GM18526 (cell line): Measurements from ENCODE around the gene RNF145.

Experiments
- POLR2A ChIP-seq: IDR thresholded peaks from 3 replicates; pipeline ENCODE4 v1.6.1; 2011; ENCODE audit not compliant: insufficient read length; ENCODE audit errors: extremely low read depth

The RNF145 gene

GRCh38 chr5:159209438-159210209 is at the start of gene RNF145:
RNF145 (minus strand) TSS chr5:159209553; CDS start chr5:159203617, 5,936 bp downstream.
- TF ChIP-seq POLR2A, result peak; percentile 58

GRCh38 chr5:159258361-159258760 is 49.0 kb upstream of the RNF145 start:
- no peak for TF ChIP-seq POLR2A

- no peak for TF ChIP-seq POLR2A
Observed at GRCh38 chr5:159257629-159258283, 48.4 kb upstream of the RNF145 start.

GRCh38 chr5:159257007-159257406 is 47.7 kb upstream of the RNF145 start:
- TF ChIP-seq POLR2A, result no peak

- TF ChIP-seq POLR2A, result no peak
Observed at GRCh38 chr5:159252195-159252594, 42.8 kb upstream of the RNF145 start.

- TF ChIP-seq POLR2A, result no peak
Observed at GRCh38 chr5:159249158-159249557, 39.8 kb upstream of the RNF145 start.

- no peak for TF ChIP-seq POLR2A
Observed at GRCh38 chr5:159244890-159245289, 35.5 kb upstream of the RNF145 start.

- TF ChIP-seq POLR2A, result no peak
Observed at GRCh38 chr5:159244163-159244562, 34.8 kb upstream of the RNF145 start.

- TF ChIP-seq POLR2A, result no peak
Observed at GRCh38 chr5:159243385-159243784, 34.0 kb upstream of the RNF145 start.

- no peak for TF ChIP-seq POLR2A
Observed at GRCh38 chr5:159242656-159243055, 33.3 kb upstream of the RNF145 start.

GRCh38 chr5:159241946-159242552 is 32.7 kb upstream of the RNF145 start:
- no peak for TF ChIP-seq POLR2A

GRCh38 chr5:159240301-159240870 is 31.0 kb upstream of the RNF145 start:
- TF ChIP-seq POLR2A, result no peak

GRCh38 chr5:159231167-159231566 is 21.8 kb upstream of the RNF145 start:
- TF ChIP-seq POLR2A, result no peak

- no peak for TF ChIP-seq POLR2A
Observed at GRCh38 chr5:159230657-159231056, 21.3 kb upstream of the RNF145 start.

GRCh38 chr5:159227452-159227851 is 18.1 kb upstream of the RNF145 start:
- TF ChIP-seq POLR2A, result no peak

- TF ChIP-seq POLR2A, result no peak
Observed at GRCh38 chr5:159226451-159226850, 17.1 kb upstream of the RNF145 start.
